ENCODE measurements around the gene USP53. TPM values are rescaled to one million over a fixed set of nuclear protein-coding genes. Genes with fewer than 3 reads are reported as not detected.

Gene USP53
- total RNA-seq, 2 donors from 2014 or later: 51.5 to 62.9 TPM

GRCh38 chr4:119184128-119184527 is 28.4 kb upstream of the USP53 start:
- H3K4me3 ChIP-seq: no peak overlapping the region
- TF ChIP-seq CTCF (IDR thresholded peaks at IDR 0.05): no peak
- DNase-seq (ENCODE audit: low spot score): no peak
- H3K27me3 ChIP-seq: no peaks in the 10 kb centered on the region
- H3K9me3 ChIP-seq: no peaks in the 10 kb centered on the region
- H3K4me1 ChIP-seq: peaks cover 0 to 5% of the 10 kb centered on the region in 2 donors
- no peak overlapping the region for H3K27ac ChIP-seq
- peaks cover 16% of the 10 kb centered on the region for H3K36me3 ChIP-seq

- Histone ChIP-seq H3K27ac (peak overlapping the region; percentile 56 to 76), H3K9me3 (no peaks in the 10 kb centered on the region), H3K36me3 (peaks cover 13% of the 10 kb centered on the region), H3K27me3 (no peaks in the 10 kb centered on the region), H3K4me1 (peaks cover 0 to 20% of the 10 kb centered on the region in 2 donors), H3K4me3 (no peak overlapping the region)
- TF ChIP-seq CTCF (IDR thresholded peaks at IDR 0.05): no peak
- DNase-seq (ENCODE audit: low spot score): no peak
Measured at GRCh38 chr4:119189638-119190037, 22.9 kb upstream of the USP53 start.

GRCh38 chr4:119190354-119190753 is 22.2 kb upstream of the USP53 start:
- Histone ChIP-seq H3K9me3 (no peaks in the 10 kb centered on the region), H3K4me3 (no peak overlapping the region), H3K4me1 (peaks cover 0 to 20% of the 10 kb centered on the region in 2 donors), H3K27me3 (no peaks in the 10 kb centered on the region), H3K27ac (peak overlapping the region in 1 of 2 donors; percentile 76), H3K36me3 (peaks cover 13% of the 10 kb centered on the region)
- no peak for DNase-seq (ENCODE audit: low spot score)
- no peak for TF ChIP-seq CTCF (IDR thresholded peaks at IDR 0.05)

GRCh38 chr4:119191505-119191904 is 21.0 kb upstream of the USP53 start:
- no peak for TF ChIP-seq CTCF (IDR thresholded peaks at IDR 0.05)
- H3K27me3 ChIP-seq: no peaks in the 10 kb centered on the region
- H3K4me3 ChIP-seq: no peak overlapping the region
- no peak for DNase-seq (ENCODE audit: low spot score)
- H3K27ac ChIP-seq: no peak overlapping the region
- H3K4me1 ChIP-seq: peaks cover 0 to 20% of the 10 kb centered on the region in 2 donors
- H3K36me3 ChIP-seq: peaks cover 4% of the 10 kb centered on the region
- no peaks in the 10 kb centered on the region for H3K9me3 ChIP-seq

GRCh38 chr4:119197772-119198212 is 14.7 kb upstream of the USP53 start:
- Histone ChIP-seq H3K4me1 (no peaks in the 10 kb centered on the region), H3K9me3 (no peaks in the 10 kb centered on the region), H3K27me3 (no peaks in the 10 kb centered on the region), H3K4me3 (no peak overlapping the region), H3K36me3 (no peaks in the 10 kb centered on the region), H3K27ac (no peak overlapping the region)
- TF ChIP-seq CTCF (IDR thresholded peaks at IDR 0.05): no peak
- no peak for DNase-seq (ENCODE audit: low spot score)

GRCh38 chr4:119204916-119205315 is 7.6 kb upstream of the USP53 start:
- no peak for DNase-seq (ENCODE audit: low spot score)
- Histone ChIP-seq H3K4me3 (no peak overlapping the region), H3K9me3 (no peaks in the 10 kb centered on the region), H3K27me3 (no peaks in the 10 kb centered on the region), H3K36me3 (no peaks in the 10 kb centered on the region), H3K4me1 (peaks cover 0 to 46% of the 10 kb centered on the region in 2 donors), H3K27ac (peak overlapping the region; percentile 63 to 83)
- no peak for TF ChIP-seq CTCF (IDR thresholded peaks at IDR 0.05)
